GM13977 (cell line): ENCODE results near the gene RPS6KA4.

Experiments
- DNase-seq: peaks from one replicate; pipeline ENCODE4 v3.0.0; 2012; ENCODE audit warnings: low spot score
- CTCF ChIP-seq: IDR thresholded peaks from 2 replicates; pipeline ENCODE4 v1.5.1; 2012; ENCODE audit warnings: mild to moderate bottlenecking, control low read depth; ENCODE audit not compliant: insufficient read depth; ENCODE audit errors: extremely low read depth, missing control alignments
- in situ Hi-C: fragments of 300-500 bp; cut with MboI; formaldehyde crosslinking; loops from one replicate; pipeline ENCODE4 v1.12.0; 2022; ENCODE audit warnings: low sequenced_read_pairs, low pct_unique_long_range_greater_than_20kb, mixed read lengths, inconsistent platforms; ENCODE audit not compliant: unreplicated experiment

Gene RPS6KA4

DNA sequence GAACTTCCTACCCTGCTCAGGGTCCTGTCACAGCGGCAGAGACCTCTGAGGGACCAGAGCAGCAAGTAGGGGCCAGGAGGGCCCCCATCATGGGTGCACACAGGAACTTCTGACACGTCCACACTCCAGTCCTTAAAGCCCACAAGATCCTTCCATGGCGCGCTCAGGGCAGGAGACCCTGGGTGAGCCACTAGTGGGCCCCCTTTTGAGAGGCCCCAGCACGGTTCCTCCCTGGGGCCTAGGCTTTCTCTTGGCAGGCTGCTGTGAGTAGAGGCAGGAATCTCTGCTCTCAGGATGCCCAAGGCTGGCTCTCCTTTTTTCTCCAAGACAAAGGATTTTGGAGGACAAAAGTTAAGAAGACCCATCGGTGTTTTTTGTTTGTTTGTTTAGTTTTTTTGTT lies 22.4 kb downstream of the RPS6KA4 start:
- in situ Hi-C loops: no loop called here
- no peak for DNase-seq
- no peak for TF ChIP-seq CTCF

- in situ Hi-C loops: no loop called here
- no peak for TF ChIP-seq CTCF
- DNase-seq: no peak
These were observed 23.1 kb downstream of the RPS6KA4 start for GRCh38 chr11:64382047-64382446.

- DNase-seq: no peak
- in situ Hi-C loops: no loop called here
- TF ChIP-seq CTCF: no peak
These were observed 23.6 kb downstream of the RPS6KA4 start for GRCh38 chr11:64382586-64382985.

- TF ChIP-seq CTCF: no peak
- in situ Hi-C loops: no loop called here
These were observed 24.6 kb downstream of the RPS6KA4 start for GRCh38 chr11:64383580-64383979.

DNA sequence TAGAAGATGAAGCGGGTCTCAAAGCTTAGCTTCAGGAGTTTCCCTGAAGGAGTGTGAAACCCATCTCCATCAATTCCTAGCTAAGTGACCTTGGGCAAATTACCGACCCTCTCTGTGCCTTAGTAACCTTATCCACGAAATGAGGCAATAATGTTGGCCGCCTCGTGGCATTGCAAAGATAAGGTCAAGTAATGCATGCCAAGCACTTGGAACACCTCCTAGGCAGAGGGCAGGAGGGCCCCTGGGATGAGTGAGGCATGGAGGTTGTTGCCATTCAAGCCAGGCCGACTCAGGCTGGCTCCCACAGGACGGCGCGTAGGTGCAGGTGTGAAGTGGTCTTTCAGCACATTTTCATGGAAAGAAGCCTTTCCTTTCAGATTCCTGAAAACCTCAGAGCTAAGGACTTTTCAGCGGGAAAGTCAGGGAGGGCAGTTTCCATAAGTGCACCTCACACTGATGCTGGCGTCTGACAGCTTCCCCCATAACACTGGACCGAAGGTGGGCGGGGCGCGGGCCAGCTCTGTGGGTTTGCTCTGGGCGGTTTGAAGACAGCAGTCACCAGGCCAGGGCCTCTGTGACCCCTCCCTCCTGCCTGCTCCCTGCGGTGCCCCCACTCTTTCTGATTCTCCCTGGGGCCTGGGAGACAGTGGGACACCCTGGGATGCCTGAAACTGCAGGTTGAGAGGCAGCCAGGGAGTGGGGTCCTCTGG lies 25.2 kb downstream of the RPS6KA4 start:
- DNase-seq: no peak
- no peak for TF ChIP-seq CTCF
- in situ Hi-C loops: no loop called here

More at GRCh38 chr11:64383580-64383979, 24.6 kb downstream of the RPS6KA4 start:
- DNase-seq: no peak

GRCh38 chr11:64384981-64385944 lies 26.3 kb downstream of the RPS6KA4 start:
- in situ Hi-C loops: no loop called here
- DNase-seq: no peak
- no peak for TF ChIP-seq CTCF
